ENCODE data around the gene DLX5.
"Not testable (repeated sequence)": the region's sequence is repeated elsewhere in the genome, so short reads cannot be mapped to it uniquely, and the experiment has no call there.

The DLX5 gene

DNA sequence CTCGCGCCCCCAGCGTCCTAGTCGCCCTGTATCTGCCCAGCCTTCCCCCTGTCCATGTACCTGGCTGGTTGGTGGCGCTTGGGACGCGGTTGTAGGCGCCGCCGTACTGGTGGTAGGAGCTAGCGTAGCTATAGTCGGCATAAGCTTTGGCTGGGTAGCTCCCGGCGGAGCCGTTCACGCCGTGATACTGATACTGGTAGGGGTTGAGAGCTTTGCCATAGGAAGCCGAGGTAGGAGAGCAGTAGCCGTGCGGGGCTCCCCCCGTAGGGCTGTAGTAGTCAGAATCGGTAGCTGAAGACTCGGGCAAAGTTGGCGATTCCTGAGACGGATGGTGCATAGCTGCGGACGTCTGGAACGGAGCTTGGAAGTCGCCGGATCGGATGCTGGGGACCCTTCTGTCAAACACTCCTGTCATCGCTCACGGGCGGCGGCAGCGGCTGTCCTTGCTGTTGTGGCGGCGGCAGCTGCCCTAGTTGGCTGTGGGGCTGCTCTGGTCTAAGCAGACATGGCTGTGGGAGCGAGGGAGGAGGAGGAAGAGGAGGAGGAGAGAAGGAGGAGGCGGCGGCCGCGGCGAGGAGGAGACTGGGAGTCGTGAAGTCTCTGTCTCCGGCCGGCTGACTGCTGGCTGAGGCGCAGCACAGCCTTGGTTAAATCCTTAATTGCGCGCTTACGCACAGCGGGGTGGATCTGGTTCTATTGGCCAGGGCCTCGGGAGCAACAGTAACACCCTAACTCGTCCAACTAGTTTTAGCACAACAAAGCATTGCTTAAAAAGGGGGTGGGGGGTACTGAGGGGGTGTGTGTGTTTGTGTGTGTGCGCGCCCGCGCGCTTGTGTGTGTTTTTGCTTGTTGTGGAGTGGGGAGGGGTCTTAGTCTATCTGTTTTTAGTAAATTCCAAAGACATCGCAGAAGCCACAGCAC is at the start of gene DLX5:
Gene DLX5 (minus strand): TSS at position 623 of the 921 bp plus-strand sequence. CDS start 208 bp downstream, at position 415.
- no peak for DNase-seq (ENCODE audit: low read depth in 2 of 2)

GRCh38 chr7:97072025-97072424 is 47.4 kb upstream of the DLX5 start:
- not testable (repeated sequence) for DNase-seq (ENCODE audit: low read depth in 2 of 2)

DNA sequence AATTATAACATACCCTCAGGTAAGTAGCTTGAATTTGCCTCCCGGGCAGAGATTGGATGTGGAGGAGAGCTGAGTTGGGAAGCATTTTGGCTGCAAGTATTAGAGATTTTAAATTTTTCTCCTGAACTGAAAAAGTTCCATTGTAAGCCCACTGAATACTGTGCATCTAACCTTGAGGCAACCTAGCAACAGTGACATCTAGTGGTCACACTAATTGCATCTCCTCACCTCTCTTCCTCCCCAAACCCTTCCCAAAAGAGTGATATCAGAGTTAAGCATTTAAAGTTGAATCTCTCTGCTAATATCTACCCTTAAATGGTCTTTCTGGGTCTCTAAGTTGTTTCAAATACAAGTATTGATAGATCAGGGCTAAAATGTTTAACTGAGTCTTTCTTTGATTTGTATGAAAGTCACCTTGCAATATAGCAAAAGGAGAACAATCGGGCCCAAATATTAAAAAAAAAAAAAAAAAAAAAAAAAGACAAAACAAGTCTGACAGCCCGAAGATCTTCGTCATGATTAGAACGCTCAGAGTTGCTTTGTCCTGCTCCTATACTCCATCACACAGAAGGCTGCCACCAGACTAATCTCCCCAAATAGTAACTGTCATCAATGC is 40.4 kb upstream of the DLX5 start:
- DNase-seq (ENCODE audit: low read depth in 2 of 2) = no peak

DNA sequence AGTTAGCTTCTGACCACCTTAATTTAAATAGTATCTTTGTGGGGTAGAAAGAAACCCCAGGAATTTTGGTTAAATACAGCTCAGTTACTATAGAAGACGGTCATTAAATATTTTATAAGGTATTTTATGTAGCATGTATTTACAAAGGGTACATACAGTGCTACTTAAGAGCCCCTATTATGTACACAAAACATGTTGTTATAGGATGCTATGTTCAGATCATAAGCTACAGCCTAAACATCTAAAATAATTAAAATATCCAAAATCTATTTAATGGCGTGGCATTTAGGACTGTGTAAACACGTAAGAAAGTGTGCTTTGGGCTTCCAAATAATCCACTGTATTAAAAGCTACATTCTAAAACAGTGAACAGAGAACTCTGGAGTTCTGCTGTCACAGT is 39.4 kb upstream of the DLX5 start:
- no peak for DNase-seq (ENCODE audit: low read depth in 2 of 2)

DNA sequence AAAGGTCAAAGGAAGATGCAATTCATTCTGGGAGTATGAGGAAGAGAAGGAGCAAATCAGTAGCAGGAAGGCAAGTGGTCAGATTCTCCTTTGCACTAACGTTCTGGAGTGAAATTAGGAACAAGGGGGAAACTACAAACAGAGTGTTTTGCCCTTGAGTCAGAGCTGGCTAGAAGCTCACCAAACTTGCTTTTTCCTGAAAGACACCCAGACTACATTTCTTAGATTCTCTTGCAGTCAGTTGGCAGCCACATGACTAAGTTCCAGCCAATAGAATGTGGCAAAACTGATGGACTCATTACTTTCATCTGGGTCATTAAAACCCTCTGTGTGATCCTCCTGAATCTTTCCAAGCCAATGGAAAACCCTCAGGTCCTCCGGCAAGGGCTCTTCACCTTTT is 18.6 kb upstream of the DLX5 start:
- DNase-seq (ENCODE audit: low read depth in 2 of 2) = no peak

GRCh38 chr7:97039374-97040065 is 14.9 kb upstream of the DLX5 start:
- DNase-seq (ENCODE audit: low read depth in 2 of 2) = no peak

DNA sequence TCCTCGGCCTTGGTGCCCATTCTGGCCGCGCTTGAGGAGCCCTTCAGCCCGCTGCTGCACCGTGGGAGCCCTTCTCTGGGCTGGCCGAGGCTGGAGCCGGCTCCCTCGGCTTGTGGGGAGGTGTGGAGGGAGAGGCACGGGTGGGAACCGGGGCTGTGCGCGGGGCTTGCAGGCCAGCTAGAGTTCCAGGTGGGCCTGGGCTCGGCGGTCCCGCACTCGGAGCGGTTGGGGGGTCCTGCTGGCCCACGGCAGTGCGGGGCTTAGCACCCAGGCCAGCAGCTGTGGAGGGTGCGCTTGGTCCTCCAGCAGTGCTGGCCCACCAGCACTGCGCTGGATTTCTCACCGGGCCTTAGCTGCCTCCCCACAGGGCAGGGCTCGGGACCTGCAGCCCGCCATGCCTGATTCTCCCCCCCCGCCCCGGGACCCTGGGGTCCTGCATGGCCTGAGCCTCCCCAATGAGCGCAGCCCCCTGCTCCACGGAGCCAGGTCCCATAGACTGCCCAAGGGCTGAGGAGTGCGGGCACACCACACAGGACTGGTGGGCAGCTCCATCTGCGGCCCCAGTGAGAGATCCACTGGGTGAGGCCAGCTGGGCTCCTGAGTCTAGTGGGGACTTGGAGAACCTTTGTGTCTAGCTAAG is 9.7 kb upstream of the DLX5 start:
- not testable (repeated sequence) for DNase-seq (ENCODE audit: low read depth in 2 of 2)

GRCh38 chr7:97027427-97028234 is 3.0 kb upstream of the DLX5 start:
- DNase-seq (ENCODE audit: low read depth in 2 of 2) = peak; percentile 36 to 43

GRCh38 chr7:97026715-97027426 is 2.2 kb upstream of the DLX5 start:
- no peak for DNase-seq (ENCODE audit: low read depth in 2 of 2)

DNA sequence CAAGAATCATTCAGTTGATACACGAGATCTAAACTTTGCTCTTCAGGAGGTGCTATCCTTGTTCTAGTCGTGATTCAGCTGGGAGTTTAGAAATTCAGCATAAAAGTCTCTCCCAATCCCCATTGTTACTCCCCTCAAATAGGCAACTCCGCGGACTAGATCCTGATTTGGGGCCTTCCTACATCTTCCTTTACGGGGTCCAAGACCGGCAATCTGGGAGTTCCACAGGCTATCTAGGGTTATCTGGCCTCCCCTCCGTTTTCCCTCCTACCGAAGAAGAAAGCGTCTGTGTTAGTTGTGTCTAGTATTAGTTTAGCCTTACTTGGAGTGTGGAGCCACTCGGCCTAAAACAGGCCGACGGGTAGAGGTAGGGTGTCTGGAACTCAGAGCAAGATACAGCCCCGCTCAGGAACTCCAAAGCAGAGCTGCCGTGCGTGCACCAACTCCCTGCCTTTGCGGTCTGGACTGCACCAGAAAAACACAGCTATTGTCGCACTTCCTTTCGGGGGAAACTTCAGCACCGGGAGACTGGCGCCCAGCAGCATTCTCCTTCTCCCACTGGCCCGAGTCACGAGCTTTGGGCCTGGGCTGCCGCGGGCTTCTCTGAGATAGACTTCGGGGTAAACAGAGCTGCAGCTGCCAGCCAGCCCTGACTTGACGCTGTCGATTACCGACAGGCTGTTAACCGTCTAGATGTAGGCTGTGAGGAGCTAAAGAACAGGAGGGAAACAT is 1.5 kb upstream of the DLX5 start:
- no peak for DNase-seq (ENCODE audit: low read depth in 2 of 2)

GRCh38 chr7:97025130-97025499 is 484 bp upstream of the DLX5 start:
- no peak for DNase-seq (ENCODE audit: low read depth in 2 of 2)

DNA sequence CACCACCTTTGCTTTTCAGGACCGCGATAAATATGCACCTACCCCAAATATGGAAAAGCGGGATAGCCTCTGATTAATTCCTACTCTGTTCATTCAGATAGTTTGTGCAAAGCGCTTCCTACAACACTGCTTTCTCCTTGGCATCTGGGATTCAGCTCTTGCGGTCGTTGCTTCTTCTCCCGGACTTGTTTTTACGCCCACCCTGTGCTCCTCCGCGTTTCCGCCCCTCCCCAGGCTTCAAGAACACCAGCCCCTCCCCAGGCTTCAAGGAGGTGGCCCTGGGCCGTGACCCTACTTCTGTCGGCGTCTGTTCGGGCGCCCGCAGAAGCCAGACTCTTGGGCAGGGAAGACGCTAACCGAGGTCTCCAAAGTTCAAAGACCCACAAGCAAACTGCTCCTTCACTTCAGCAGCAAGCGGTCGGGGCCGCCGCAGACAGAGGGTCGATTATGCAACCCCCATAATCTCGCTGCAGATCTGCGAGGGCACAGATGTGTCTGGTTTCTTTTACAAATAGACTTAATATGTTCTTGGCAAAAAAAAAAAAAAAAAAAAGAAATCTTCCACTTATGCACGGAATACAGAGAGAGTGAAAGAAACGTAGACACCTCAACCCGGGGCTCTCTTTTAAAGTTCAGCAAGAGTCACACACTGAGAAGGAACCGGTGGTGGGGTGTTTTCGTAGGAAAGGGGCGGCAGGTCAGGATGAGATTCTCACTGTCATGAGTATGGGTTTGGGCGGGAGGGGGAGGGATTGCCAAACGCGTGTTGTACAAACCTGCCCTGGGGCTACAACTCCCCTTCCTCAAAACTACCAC is 1.9 kb downstream of the DLX5 start:
- DNase-seq (ENCODE audit: low read depth in 2 of 2) = no peak

DNA sequence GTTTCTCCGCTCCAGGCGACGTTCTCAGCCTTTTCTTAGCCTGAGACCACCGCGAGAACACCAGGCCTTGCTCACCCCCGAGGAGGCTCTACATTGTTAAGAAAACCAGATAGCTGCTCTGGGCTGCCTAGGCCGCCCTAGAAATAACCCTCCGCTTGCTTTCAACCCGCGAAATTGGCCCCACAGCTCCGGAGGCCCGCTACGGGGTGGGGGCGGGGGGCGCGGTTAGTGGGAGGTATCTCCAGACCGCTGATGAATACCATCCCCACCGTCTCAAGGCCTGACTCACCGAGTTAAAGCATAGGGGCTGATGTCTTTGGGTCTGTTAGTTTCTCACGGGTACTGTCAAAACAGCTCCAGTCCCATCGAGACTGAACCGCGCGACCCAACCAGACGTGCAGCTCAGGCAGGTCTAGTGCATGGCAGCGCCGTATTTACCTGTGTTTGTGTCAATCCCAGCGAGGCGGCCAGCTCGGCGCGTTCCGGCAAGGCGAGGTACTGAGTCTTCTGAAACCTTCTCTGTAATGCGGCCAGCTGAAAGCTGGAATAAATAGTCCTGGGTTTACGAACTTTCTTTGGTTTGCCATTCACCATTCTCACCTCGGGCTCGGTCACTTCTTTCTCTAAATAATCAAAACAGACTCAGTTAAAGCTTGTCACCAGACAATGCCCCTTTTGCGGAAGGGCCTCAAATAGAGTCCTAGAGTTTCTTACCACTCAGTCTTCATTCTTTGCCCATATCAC is 2.7 kb downstream of the DLX5 start:
- DNase-seq (ENCODE audit: low read depth in 2 of 2) = no peak

DNA sequence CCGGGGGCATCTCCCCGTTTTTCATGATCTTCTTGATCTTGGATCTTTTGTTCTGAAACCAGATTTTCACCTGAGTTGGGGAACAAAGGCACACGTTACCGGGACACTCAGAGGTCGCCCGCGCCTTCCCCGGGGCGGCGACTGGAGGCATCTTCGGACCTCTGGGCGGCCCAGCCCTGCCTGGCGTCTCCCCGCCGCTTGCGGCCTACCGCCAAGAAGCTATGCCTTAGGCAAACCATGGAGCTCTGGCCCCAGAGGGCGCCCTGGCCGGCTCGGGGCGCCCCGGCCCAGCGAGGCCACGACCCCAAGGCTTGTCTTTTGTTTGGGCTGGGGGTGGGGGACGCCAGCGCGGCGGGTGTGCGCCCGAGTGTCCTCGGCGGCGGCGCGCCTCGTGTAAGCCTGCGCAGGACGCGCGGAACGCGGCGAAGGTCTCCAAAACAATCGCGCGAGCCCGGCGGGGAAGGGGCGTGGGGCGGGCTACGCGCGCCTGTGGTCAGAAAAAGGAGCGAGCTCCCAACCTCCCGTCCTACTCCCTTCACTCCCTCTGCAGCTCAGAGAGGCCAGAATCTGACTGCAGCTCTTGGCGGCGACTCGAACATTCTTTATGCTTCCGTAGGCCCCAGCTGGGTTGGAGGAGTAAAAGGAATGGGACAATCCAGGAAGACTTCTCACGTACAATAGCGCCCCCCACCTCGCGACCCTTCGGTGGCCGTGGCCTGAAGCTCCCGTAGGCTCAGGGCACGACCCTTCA is 3.5 kb downstream of the DLX5 start:
- DNase-seq (ENCODE audit: low read depth in 2 of 2) = no peak

- no peak for DNase-seq (ENCODE audit: low read depth in 2 of 2)
Observed at GRCh38 chr7:97020601-97020995, 4.0 kb downstream of the DLX5 start.

DNA sequence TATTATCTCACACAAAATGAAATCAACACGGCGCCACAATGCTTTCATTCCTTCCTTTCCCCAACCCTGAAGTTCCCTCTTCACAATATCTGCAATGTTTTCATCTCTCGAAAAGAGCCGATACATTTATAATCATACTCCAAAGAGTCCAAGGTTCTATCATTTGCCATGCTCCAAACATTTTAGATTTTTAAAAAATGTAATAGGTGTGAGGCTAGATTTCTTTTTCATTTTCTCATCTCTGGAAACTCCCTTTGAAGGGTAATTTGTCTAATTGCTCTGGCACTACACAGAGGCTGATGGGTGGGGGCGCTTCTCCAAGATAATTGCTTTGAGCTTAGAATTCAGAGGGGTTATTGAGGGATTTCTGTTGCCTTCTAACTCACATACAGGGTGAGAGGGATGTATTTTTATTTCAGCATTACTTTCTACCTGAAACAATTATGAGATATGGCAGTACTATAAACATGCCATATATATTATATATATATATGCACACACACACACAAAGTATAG is 4.9 kb downstream of the DLX5 start:
- DNase-seq (ENCODE audit: low read depth in 2 of 2) = no peak

GRCh38 chr7:97018791-97019531 is 5.7 kb downstream of the DLX5 start:
- no peak for DNase-seq (ENCODE audit: low read depth in 2 of 2)

Data from stimulated activated CD8-positive, alpha-beta memory T cell treated with anti-CD3 and anti-CD28 coated beads, Interleukin-7, amount 100 ng/mL, for 4 hours (primary cell).